Measurements from ENCODE around the gene SCLY.

DNA sequence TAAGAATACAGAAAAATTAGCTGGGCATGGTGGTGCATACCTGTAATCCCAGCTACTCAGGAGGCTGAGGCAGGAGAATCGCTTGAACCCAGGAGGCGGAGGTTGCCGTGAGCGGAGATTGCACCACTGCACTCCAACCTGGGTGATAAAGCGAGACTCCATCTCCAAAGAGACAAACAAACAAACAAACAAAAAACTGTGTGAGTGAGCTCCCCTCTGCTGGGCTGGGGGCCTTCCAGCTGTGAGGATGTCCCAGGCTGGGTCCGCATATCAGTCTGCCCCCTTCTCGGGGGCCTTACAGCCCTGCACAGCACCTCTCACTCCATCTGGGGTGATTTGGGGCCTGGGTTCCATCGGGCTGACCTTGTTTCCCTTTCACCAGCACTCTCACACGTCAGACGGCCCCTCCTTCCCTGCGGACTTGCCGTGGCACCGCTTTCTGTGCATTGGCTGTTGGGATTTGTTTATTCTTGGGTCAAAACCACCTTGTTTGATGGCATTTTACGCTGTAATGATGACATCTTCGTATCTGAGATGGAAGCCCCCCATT lies 74.9 kb downstream of the SCLY start:
- TF ChIP-seq, protein P1, sequence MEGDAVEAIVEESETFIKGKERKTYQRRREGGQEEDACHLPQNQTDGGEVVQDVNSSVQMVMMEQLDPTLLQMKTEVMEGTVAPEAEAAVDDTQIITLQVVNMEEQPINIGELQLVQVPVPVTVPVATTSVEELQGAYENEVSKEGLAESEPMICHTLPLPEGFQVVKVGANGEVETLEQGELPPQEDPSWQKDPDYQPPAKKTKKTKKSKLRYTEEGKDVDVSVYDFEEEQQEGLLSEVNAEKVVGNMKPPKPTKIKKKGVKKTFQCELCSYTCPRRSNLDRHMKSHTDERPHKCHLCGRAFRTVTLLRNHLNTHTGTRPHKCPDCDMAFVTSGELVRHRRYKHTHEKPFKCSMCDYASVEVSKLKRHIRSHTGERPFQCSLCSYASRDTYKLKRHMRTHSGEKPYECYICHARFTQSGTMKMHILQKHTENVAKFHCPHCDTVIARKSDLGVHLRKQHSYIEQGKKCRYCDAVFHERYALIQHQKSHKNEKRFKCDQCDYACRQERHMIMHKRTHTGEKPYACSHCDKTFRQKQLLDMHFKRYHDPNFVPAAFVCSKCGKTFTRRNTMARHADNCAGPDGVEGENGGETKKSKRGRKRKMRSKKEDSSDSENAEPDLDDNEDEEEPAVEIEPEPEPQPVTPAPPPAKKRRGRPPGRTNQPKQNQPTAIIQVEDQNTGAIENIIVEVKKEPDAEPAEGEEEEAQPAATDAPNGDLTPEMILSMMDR (conservative IDR thresholded peaks at IDR 0.05 in 1 of 2, IDR thresholded peaks at IDR 0.05 in 1 of 2; ENCODE audit: low read depth in 1 of 2, low read length in 2 of 2) = no peak
- no peak for TF ChIP-seq EZH2 (IDR thresholded peaks at IDR 0.05; ENCODE audit: low read length, missing control alignments)
